NB4 (cell line): ENCODE data around the gene PTPN23.

Experiments
- MYC ChIP-seq: IDR thresholded peaks from 2 replicates; pipeline ENCODE4 v1.6.1; 2011; ENCODE audit warnings: low read depth, low read length
- POLR2A ChIP-seq: IDR thresholded peaks from 2 replicates; pipeline ENCODE4 v1.6.1; 2011; ENCODE audit warnings: mild to moderate bottlenecking; ENCODE audit not compliant: insufficient read length; ENCODE audit errors: extremely low read depth
- TF ChIP-seq, protein P1 (sequence below): IDR thresholded peaks from one replicate; pipeline ENCODE4 v1.5.1; 2012; ENCODE audit warnings: low read depth, low read length

DNA sequence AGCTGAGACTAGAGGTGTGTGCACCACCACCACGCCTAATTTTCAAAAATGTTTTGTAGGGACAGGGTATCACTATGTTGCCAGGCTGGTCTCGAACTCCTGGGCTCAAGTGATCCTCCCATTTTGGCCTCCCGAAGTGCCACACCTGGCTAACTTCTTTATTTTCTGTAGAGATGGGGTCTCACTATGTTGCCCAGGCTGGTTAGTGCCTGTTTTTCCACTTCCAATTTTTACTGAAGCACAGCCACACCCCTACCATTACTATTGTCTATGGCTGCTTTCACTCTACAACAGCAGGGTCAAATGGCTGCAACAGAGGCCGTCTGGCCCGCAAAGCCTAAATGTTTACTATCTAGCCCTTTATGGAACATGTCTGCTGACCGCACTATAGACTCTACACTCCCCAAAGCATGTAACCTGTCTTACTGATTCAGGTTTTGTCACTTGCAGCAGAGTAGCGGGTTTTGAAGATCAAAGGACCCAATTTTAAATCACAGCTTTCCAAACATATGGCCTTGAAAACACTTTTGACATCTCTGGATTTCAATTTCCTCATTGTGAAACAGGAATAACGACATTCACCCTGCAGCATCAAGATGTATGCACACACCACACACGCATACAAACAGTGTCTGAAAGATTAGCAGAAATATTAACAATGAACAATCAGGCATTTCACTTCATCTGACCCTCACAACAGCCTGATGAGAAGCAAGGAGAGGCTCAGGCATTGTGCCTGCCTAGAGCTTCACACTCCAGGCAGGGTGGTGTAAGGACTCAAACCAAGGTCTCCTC is 48.9 kb downstream of the PTPN23 start:
- TF ChIP-seq, protein P1, sequence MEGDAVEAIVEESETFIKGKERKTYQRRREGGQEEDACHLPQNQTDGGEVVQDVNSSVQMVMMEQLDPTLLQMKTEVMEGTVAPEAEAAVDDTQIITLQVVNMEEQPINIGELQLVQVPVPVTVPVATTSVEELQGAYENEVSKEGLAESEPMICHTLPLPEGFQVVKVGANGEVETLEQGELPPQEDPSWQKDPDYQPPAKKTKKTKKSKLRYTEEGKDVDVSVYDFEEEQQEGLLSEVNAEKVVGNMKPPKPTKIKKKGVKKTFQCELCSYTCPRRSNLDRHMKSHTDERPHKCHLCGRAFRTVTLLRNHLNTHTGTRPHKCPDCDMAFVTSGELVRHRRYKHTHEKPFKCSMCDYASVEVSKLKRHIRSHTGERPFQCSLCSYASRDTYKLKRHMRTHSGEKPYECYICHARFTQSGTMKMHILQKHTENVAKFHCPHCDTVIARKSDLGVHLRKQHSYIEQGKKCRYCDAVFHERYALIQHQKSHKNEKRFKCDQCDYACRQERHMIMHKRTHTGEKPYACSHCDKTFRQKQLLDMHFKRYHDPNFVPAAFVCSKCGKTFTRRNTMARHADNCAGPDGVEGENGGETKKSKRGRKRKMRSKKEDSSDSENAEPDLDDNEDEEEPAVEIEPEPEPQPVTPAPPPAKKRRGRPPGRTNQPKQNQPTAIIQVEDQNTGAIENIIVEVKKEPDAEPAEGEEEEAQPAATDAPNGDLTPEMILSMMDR, result no peak
- TF ChIP-seq MYC, result no peak
- TF ChIP-seq POLR2A, result no peak
